SHP77 (cell line): ENCODE results near the gene ROPN1B.

Experiments
- DNase-seq, 2 experiments: peaks; one replicate each; lab custom pipeline; 2025; lab: John Stamatoyannopoulos, UW

ROPN1B gene

DNA sequence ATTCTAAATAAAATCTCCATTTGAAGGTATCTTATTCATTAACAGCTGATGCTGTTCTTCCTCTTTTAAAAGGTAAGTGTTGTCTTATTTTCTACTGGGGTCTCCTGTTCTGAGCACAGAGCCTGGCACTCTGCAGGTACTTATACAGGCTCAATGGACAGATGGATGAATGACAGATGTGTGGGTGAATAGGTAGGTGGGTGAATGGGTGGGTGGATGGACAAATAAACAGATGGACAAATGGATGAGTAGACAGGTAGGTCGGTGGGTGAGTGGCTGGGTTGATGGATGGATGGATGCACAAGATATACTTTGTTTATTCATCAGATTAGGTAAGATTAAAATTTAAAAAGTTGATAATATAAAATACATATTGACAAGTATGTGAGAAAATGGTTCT, 61.5 kb downstream of the ROPN1B start:
- DNase-seq = no peak

DNA sequence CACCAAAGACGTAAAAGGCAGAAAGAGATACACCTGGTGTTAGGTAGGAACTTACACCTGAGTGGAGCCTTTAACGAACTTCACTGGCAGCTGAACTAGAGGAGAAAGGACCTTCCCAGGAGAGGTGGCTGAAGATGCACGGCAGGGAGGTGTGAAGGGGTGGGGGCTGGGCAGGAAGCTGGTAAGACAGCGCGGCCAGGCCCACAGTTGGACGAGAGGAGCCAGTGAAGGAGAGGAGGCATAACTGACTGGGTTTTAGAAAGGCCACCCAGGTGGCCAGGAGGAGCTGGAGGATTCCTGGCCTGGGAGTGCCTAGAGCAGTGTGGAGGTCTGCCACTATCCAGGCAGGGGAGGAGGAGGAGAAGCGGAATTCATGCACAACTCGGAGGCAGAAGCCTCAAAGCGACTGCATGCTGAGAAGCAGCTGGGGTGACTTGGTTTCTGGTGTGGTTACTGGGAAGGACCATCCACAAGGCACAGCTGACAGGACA, 63.0 kb downstream of the ROPN1B start:
- DNase-seq = no peak
